Stimulated activated CD4-positive, alpha-beta T cell treated with anti-CD3 and anti-CD28 coated beads, Interleukin-1b, Interleukin-23, amount 100 ng/mL, for 4 hours (primary cell): Measurements from ENCODE around the gene LAMTOR1.
A peak's percentile ranks its signal among the peaks of the same experiment; 100 is the strongest.

ENCODE experiments used
- DNase-seq, 2 donors: peaks; one replicate each; pipeline ENCODE4 v3.0.0-alpha.2; 2020; ENCODE audit warnings: low read depth in 2 of 2

Gene LAMTOR1

DNA sequence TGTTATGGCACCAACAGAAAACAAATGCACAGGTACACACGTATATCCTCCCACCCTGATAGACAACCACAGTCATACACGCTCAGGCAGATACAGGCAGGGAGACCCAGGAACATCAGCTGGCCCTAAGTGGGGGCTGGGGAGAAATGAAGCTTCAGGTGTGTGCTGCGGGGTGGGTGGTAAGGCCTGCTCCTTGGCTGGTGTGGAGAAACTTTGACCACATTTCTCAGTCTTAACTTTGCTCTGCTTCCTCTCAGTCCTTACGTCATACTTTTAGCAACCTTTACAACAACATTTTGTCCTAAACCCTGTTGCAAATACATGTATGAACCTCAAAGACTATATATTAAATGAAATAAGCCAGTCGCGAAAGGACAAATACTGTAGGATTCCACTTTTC lies 16.1 kb upstream of the LAMTOR1 start:
- DNase-seq: no peak

DNA sequence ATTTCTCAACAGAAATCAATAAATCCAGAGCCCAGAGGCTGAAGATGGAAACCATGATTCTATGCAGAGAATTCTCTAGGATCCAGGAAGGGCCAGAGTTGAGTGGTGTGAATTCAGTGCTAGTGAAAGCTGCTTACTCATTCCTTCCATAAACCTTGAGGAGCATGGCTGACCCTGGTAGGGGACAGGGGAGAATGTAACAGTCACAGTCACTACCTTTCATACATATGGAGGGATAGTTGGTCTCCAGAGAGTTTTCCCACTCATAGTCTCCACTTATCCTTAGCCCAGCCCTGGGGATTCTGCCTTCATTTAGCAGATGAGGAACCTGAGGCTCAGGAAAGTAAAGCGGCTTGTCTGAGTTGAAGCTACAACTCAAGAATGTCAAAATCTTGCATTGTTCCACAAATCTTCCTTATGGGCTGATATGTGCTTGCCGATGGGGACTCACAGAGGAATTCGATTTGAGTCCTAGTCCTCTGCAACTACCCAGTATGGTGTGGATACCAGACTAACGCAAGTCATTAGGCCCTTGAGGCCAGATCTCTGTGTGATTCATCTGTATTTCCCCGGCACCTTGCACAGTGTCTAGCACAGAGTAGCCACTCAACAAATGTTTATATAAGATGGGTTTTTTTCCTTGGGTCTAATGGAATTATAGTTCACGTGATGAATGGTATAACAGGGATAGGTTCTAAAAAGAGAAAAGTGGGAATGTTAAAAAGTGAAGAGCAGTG lies 13.1 kb upstream of the LAMTOR1 start:
- DNase-seq: no peak

DNA sequence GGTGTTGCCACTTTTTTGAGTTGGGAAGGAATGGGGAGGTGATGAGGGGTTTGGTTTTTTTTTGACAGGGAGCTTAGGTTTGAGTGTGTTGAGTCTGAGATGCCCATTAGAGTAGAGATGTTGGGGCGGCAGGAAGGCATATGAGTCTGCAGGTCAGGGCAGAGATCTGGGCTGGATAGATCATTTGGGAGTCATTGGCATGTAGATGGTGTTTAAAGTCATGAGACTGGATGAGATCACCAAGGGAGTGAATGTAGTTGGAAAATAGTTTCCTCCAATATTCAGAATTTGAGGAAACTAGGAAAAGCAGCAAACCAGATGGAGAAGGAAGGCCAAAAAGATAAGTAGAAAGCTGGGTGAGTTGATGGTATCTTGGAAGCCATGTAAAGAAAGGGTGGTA lies 11.5 kb upstream of the LAMTOR1 start:
- no peak for DNase-seq

DNA sequence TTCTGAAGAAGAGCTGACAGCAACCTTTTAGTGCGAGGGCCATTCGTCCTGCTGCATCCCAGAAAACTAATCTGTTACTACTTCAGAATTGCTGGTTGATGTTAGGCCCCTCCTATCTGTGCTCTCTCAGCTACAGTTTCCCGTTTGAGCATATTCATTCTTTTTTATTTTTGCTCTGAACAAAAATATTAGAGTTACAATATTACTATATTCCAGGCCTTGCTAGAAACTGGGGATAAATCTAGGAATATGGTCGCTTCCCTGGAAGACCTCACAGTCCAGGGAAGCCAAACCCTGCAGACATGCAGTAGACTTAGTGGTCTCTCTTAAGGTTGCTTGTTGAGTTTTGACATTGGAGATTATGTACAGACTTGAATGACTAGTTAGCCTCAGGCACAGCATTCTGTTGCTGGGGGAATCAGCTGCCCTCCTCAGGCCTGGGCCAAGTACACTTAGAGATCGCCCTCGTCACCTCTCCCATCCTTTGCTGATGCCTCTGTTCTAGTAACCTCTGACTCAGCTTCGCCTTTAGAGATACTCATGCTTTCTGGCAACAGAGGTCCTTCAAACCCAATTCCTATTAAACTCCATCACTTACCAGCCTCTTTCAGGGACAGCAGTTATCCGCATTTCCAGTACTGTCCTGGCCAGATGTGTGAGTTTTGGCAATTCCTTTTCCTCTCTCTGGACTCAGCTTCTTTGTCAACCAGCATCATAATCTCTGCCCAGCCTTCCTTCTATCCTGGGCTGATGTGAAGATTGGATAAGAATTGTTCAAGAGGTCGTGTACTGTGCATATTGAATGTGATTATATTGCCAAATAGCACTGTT lies 10.1 kb upstream of the LAMTOR1 start:
- DNase-seq: no peak

DNA sequence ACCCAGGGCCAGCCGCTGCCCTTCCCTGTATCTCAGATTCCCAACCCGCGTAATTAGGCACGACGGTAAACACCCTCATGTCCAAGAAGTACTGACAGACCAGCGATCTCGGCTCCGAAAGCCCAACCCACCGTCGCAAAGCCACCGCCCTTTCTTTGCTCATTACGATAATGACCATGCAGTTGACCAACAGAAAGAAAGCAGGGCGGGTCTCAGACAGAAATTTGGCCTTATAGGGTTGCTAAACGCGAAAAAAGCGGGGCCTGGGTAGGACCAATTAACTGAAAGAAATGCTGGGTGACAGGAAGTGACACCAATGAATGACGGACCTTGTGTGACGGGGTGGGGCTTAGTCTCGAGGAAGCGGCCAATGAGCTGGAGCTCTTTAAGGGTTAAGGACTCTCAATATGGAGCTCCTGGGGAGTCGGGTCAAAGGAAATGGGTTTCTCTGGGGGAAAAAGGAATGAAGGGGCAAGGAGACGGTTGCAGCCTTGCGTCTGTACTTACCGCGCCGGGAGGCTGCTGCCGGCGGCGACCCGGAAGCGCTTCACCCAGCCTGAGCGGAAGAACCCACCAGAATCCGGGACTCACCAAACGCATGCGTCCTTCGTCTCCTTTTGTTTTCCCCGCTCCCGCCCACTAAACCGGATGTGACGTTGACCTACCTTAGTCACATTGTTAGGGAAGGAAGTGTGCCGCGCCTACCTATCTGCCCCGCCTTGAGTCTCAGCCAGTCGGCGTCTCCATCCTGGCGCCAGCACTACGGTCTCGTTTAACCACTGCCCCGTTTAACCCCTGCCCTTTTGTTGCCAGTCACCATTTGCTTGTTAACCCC lies 9.3 kb upstream of the LAMTOR1 start, which contains the start of gene ANAPC15:
Gene ANAPC15, minus strand, starts transcription at position 553 of the 835 bp plus-strand sequence. CDS start 1,419 bp downstream, outside the sequence.
- peak; percentile 92 to 97 for DNase-seq

DNA sequence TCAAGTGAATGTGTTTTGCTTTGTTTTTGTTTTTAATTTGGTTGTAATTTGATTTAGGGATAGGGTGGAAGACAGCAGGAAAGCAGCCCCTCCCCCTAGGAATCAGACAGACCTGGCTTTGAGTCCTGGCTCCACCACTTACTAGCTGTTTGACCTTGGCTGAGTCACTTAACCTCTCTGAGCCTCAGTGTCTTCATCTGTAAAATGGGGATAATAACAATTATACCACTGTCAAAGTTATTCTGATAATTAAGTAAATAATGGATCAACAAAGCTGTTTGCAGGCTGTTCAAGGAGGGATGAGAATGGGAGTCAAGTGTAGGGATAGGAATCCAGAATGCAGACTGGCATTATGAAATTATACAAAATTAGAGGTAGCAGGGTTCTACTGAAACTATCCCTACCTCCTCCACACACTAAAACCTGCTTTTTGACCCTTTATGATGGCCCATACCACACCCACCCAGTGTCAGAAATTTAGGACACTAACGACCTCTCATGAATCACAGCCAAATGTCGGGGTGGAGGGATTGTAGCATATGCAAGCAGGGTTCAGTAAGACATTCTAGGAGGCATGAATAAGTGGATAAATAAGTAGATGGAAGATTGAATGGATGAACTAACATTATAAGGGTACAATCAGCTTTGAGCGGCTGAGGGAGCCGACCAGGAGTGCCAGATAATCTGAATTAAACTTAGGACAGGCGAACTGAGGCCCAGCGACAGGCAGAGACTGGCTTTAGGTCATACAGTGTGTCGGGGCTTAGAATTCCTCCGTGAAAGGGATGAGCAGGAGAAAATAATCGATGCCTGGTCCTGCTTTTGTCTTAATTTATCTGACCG lies 8.4 kb upstream of the LAMTOR1 start:
- DNase-seq: no peak

DNA sequence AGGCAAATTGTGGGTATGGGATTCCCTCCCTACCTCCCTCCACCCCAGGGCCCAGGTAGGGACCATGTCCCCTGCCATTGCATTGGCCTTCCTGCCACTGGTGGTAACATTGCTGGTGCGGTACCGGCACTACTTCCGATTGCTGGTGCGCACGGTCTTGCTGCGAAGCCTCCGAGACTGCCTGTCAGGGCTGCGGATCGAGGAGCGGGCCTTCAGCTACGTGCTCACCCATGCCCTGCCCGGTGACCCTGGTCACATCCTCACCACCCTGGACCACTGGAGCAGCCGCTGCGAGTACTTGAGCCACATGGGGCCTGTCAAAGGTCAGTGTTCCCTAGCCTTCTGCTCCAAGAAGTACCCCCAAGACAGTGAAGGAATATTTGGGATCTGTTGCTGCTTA lies 2.8 kb upstream of the LAMTOR1 start, which contains the start of gene TOMT:
Gene TOMT, plus strand, starts transcription at position 37 of the 400 bp plus-strand sequence. Its CDS starts 28 bp downstream, at position 65.
- DNase-seq: no peak

DNA sequence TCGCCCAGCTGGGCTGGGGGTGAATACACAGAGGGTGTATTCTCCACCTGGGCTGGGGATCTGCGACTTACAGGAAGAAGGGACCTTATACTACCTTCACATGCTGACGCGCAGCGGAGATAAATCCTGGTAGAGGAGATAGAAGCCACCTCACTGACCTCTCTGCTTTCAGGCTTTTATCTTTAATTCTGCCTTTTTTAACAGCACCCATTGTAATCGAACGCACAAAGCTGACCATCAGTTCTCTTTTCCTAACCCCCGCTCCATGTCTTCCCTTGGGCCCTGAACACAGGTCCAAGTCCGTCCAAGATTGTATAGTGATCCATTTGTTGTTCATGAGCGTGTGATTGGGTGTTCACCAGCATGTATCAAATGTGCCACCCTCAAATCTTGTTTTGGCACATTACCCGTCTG lies 664 bp upstream of the LAMTOR1 start:
- no peak for DNase-seq

DNA sequence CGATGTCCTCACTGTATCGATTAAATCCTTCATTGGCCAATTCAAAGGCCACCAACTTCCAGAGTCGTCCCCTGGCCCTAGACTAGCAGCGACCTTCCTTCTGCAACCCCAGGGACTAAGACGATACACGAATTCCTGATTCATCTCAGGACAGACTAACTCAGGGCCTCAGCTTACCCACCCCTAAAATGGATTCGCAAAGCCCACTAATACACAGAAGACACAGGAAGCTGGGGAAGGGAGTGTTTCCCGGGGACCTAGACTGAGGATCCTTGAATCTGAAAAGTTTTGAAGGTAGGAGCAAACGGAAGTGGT lies 509 bp downstream of the LAMTOR1 start:
- DNase-seq: no peak

DNA sequence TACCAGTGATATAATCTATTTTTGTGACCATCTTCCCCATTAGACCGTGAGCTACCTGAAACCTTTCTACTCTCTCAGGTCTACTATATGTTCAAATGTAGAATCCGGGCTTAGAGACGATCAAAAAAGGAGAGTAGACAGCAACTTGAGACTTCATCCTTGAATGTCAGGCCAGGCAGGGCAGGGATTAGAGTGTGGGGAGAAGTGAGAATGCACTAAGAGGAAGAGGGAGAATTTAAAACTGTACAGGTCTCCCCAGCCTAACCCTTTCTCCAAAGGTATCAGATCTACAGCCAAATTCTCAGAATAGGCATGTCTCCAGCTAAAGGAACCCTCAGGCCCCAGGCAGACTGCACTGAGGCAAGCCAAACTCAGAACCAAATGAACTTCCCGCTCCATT lies 935 bp downstream of the LAMTOR1 start:
- no peak for DNase-seq

DNA sequence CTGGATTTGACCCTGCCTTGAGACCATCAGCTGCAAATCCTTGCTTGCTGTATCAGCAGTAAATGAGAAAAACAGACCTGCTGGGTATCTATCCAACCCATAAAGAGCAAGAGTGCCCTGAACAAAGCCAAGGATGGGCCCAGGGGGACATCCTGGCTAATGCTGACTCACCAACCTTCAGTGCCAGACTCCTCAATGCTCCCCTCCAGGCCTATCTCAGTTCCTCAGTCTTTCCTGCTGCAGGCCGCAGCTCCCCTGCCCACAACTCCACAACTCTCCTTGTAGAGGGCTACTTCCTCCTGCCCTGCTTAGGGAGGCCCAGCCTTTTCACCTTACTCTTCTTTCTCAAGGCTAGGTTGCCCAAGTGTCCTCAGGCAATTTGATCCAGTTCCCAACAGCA lies 2.6 kb downstream of the LAMTOR1 start:
- no peak for DNase-seq

DNA sequence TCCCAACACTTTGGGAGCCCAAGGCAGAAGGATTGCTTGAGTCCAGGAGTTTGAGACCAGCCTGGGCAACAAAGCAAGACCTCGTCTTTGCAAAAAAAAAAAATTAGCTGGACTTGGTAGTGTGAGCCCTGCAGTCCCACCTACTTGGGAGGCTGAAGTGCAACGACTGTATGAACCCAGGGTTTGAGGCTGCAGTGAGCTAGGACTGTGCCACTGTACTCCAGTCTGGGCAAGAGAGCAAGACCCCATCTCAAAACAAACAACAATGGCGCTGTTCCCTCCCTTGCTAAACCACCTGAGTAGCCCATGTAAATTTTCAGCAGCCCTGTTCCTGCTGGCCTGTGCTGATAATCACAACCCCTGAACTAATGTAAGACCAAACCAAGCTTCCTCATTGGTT lies 3.1 kb downstream of the LAMTOR1 start:
- no peak for DNase-seq

DNA sequence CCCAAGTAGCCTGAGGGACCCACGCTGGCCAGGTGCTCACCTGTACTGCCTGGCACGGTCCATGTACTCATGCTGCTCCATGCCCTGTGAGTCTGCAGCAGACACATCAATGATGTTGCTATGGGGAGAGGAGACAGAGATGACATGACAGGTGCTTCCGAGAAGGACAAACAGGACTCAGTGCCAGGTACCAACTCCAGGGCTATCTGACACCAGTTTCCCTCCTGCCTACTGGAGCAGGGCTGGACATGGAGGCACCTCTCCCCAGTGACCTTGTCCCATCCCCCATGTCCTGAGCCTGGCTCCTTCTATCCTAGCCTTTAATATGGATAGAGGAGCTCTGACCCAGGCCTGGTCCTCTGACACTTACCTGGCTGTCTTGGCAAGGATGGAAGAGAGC lies 4.4 kb downstream of the LAMTOR1 start:
- DNase-seq: no peak

DNA sequence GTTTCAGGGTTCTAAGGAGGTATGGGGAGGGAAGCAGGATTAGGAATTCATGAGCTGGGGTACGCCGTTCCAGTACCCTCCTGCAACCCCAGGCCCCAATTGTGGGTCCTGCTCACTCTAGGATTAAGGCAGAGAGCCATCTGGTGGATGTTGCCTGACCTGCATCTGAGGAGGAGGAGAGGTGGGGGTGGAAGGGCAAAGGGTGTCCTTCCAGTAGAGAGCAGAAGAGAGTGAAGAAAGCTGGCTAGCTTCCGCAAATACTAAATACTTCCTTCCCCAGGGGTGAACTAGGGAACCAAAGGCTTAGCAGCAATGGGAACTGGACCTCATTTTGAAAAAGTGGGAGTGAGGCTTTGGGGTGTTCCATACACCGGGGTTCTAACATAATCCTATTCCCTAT lies 11.8 kb downstream of the LAMTOR1 start:
- peak; percentile 48 to 56 for DNase-seq

DNA sequence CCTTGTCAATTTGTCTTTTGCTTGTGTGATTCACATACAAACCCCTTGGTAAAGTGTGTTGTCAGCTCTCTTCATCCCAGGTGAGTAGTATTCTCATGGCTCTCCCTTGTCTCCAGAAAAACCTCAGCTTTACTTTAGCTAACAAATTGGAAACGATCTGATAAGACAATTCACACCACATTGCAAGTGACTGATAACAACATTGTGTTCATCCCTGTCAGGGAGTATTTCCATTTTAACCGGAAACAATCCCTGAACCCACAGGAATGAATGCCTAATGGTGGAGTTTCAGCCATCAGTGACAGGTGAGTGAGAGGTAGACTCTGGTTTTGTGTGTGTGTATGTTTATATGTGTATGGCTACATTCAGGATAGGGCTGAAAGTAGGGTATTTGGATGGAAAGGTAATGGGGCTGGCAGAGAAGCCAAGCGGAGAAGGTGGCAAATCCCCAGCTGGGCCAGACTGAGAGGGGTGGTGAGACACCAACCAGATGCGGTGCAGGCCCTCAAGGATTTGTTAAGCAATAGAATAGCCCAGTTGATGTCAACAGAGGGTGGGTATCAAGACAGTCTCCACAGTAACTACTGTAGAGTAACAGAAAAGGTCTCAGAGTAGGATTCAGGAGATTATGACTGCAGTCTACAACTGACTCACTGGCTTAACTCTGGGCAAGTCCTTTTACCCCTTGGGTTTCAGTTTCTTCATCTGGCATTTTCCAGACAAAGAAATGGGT lies 14.9 kb downstream of the LAMTOR1 start:
- DNase-seq: no peak

DNA sequence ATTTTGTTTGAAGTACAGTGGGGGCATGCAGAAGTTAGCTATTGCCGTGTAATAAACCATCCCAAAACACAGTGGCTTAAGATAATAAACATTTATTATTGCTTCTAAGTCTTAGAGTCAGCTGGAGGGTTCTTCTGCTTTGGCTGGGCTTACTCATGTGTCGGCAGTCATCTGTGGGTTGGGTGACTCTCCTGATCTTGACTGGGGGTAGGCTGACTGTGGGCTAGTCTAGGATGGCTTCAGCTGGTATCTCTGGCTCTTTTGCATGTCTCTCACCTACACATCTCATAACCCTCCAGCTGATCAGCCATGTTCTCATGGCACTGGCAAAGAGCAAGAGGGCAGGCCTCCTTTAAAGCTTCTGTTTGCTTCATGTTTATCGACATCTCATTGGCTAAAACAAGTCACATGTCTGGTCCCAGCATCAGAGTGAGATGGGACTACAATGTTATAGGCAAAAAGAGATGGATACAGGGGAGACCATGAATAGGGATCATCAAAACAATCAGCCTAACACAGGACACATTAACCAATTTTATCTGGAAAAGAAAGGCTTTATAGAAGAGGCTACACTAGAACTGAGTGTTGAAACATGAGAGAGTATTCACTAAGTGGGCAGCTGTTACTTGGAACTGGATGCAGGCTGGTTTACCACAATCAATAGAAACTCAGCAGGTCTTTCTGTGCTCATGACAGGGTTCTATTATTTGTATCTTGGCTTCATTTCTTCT lies 17.3 kb downstream of the LAMTOR1 start:
- no peak for DNase-seq

DNA sequence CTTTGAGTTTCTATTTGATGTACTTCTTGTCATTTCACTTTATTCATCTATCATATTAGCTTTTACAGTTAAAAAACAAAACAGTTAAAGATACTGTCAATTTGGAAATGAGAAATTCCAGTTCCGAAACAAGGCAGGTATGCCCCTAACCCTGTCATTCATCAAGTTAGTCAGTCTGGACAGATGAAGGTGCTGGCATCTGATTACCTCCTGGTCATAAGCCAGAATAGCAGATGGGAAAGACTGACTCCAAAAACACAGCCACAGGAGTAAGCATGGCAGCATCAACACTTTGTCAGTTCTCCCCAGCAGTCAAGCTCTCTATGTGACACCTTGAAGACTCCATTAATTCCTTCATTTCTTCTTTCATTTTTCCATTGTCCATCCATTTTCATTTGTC lies 18.1 kb downstream of the LAMTOR1 start:
- no peak for DNase-seq

DNA sequence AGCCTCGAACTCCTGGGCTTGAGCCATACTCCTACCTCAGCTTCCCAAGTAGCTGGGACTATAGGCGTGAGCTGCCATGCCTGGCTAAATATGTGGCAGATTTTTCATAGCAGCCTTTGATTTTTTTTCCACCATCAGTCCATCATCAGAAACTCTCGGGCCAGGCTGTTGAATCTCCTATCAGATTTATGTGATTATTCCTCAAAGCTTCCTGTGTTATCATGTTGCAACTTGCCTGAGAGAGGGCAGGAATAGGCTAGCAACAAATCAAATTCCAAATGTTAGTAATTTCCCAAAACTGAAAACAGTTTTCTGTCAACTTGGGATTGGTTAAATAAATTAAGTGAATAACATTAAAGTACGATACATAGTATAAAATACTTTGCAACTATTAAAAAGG lies 19.0 kb downstream of the LAMTOR1 start:
- no peak for DNase-seq

DNA sequence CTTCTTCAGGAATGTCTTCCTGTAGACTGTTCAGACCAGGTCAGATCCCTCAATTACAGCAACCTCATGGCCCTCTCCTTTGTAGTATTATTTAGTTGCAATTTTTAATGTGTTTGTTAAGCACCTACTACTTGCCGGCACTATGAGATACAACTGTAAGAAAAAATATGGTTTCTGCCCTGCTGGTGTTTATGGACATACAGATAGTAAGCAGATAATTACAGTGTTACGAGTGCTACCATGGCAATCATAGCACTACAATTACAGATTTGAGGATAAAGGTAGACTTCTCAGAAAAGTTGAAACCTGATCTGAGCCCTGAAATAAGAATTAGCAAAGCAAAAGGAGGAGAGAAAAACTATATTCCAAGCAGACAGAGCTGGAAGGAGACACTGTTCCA lies 19.7 kb downstream of the LAMTOR1 start:
- no peak for DNase-seq
